B cell (primary cell): ENCODE results near the gene CDHR1. TPM values are rescaled to one million over a fixed set of nuclear protein-coding genes. Genes with fewer than 3 reads are reported as not detected.
"Not testable (repeated sequence)": the region's sequence is repeated elsewhere in the genome, so short reads cannot be mapped to it uniquely, and the experiment has no call there.

Experiments used
- ATAC-seq: fragments of 200-7000 bp; cut with Tn5 transposase; one replicate; pipeline ENCODE4 v1.10.0; 2021; ENCODE audit warnings: low read depth, mild to moderate bottlenecking, moderate number of reproducible peaks, moderate library complexity
- CTCF ChIA-PET: fragments of 350-600 bp; sonication (Branson Sonifier 250); formaldehyde crosslinking; loops from one replicate; lab custom pipeline; 2021; ENCODE audit warnings: antibody characterized with exemption, inconsistent platforms; lab: Charles Lee
- POLR2A ChIA-PET: fragments of 350-600 bp; sonication (Branson Sonifier 250); formaldehyde crosslinking; loops from one replicate; lab custom pipeline; 2021; ENCODE audit warnings: antibody characterized with exemption; lab: Charles Lee
- DNase-seq: peaks from one replicate; pipeline ENCODE4 v3.0.0; 2013
- H2AFZ ChIP-seq: 2 replicates; pipeline ENCODE4 v1.6.1; 2012; ENCODE audit warnings: mild to moderate bottlenecking, low read depth, low read length; ENCODE audit not compliant: insufficient read depth, poor library complexity, severe bottlenecking
- H3K27ac ChIP-seq, 2 donors: 1 replicate in 1 of 2; 2 replicates in 1 of 2; pipeline ENCODE4 v1.5.1; 2012 to 2013; ENCODE audit warnings: low read length in 2 of 2, mild to moderate bottlenecking in 2 of 2, moderate library complexity in 1 of 2
- H3K27me3 ChIP-seq, 4 experiments: fragments of 200-600 bp in 1 of 4; sonication (generic) in 1 of 4; replicated peaks in 1 of 4; 1 replicate in 2 of 4; 2 replicates in 2 of 4; pipeline versions ENCODE4 v1.6.1 to v1.7.0; 2013 to 2016; ENCODE audit warnings: low read length in 3 of 4, mild to moderate bottlenecking in 2 of 4, mixed read lengths in 1 of 4, moderate library complexity in 1 of 4; ENCODE audit not compliant: insufficient read depth in 4 of 4, control insufficient read depth in 3 of 4; ENCODE audit errors: control extremely low read depth in 1 of 4
- H3K36me3 ChIP-seq, 2 experiments: replicated peaks in 1 of 2; 1 replicate in 1 of 2; 2 replicates in 1 of 2; pipeline versions ENCODE4 v1.6.1 to v1.7.1; 2013; ENCODE audit warnings: low read length in 1 of 2; ENCODE audit not compliant: insufficient read depth in 2 of 2, control insufficient read depth in 1 of 2; ENCODE audit errors: control extremely low read depth in 1 of 2, extremely low read depth in 1 of 2
- H3K4me1 ChIP-seq, 2 donors: fragments of 200-600 bp in 1 of 2; sonication (generic) in 1 of 2; 1 replicate in 1 of 2; 2 replicates in 1 of 2; pipeline versions ENCODE4 v1.5.1 to v1.6.1; 2013 to 2017; ENCODE audit warnings: low read length in 2 of 2; ENCODE audit not compliant: control insufficient read depth in 2 of 2, insufficient read depth in 2 of 2
- H3K4me2 ChIP-seq: replicated peaks from 2 replicates; pipeline ENCODE3; 2012; ENCODE audit warnings: mild to moderate bottlenecking, low read depth, low read length; ENCODE audit not compliant: poor library complexity, severe bottlenecking
- H3K4me3 ChIP-seq, 5 experiments: fragments of 200-600 bp in 1 of 5; sonication (generic) in 1 of 5; 1 replicate in 3 of 5; 2 replicates in 2 of 5; pipeline versions ENCODE4 v1.5.1 to v1.7.0; 2011 to 2016; ENCODE audit warnings: low read length in 4 of 5, mild to moderate bottlenecking in 4 of 5, low read depth in 2 of 5, control low read depth in 1 of 5, moderate library complexity in 1 of 5; ENCODE audit not compliant: insufficient read depth in 1 of 5; ENCODE audit errors: control extremely low read depth in 1 of 5, extremely low read depth in 1 of 5
- H3K79me2 ChIP-seq: fragments of 200-600 bp; sonication (generic); one replicate; pipeline ENCODE4 v1.6.0; 2016; ENCODE audit warnings: low read length; ENCODE audit not compliant: control insufficient read depth, insufficient read depth
- H3K9ac ChIP-seq: fragments of 200-600 bp; sonication (generic); 2 replicates; pipeline ENCODE4 v1.6.1; 2017; ENCODE audit warnings: mild to moderate bottlenecking, low read length, moderate library complexity
- H3K9me3 ChIP-seq, 3 donors: one replicate each; pipeline versions ENCODE4 v1.6.1 to v1.7.1; 2013; ENCODE audit warnings: low read length in 2 of 3; ENCODE audit not compliant: control insufficient read depth in 2 of 3, insufficient read depth in 1 of 3; ENCODE audit errors: control extremely low read depth in 1 of 3
- H4K20me1 ChIP-seq: 2 replicates; pipeline ENCODE4 v1.6.0; 2012; ENCODE audit warnings: mild to moderate bottlenecking, low read length; ENCODE audit not compliant: insufficient read depth, control insufficient read depth, poor library complexity, severe bottlenecking
- H3K27ac Mint-ChIP-seq: one replicate; pipeline ENCODE4 v1.8.0; 2021; ENCODE audit warnings: mixed read lengths
- H3K27me3 Mint-ChIP-seq: one replicate; pipeline ENCODE4 v1.8.0; 2021; ENCODE audit warnings: mixed read lengths
- H3K4me1 Mint-ChIP-seq: one replicate; pipeline ENCODE4 v1.8.0; 2021; ENCODE audit warnings: mixed read lengths
- H3K4me3 Mint-ChIP-seq: one replicate; pipeline ENCODE4 v1.8.0; 2021; ENCODE audit warnings: mixed read lengths
- H3K9me3 Mint-ChIP-seq: one replicate; pipeline ENCODE4 v1.8.0; 2022; ENCODE audit warnings: mixed read lengths; ENCODE audit not compliant: insufficient read depth
- EZH2 ChIP-seq: IDR thresholded peaks from 2 replicates; pipeline ENCODE4 v1.6.1; 2012; ENCODE audit warnings: borderline replicate concordance, low read depth, mild to moderate bottlenecking, moderate library complexity, low read length; ENCODE audit not compliant: insufficient read depth, poor library complexity, severe bottlenecking
- WGBS: methylation state at CpG from one replicate; pipeline ENCODE4 v1.1.5; 2013; ENCODE audit warnings: missing lambda C conversion rate; ENCODE audit not compliant: insufficient coverage; 5-methylcytosine and 5-hydroxymethylcytosine counted together
- intact Hi-C: fragments of 100-400 bp; cut with micrococcal nuclease; formaldehyde crosslinking; loops from one replicate; pipeline ENCODE4 v1.10.0; 2022
- polyA plus RNA-seq: library from polyadenylated mRNA; depleted of rRNA; stranded (reverse); fragments of >200 nt; gene quantifications from 2 replicates; pipeline ENCODE4 v1.2.3, GENCODE V29; 2012
- total RNA-seq, 2 donors: library from RNA; stranded (reverse); fragments of 120-200 nt in 1 of 2; gene quantifications; 1 replicate in 1 of 2; 2 replicates in 1 of 2; pipeline versions ENCODE4 v1.2.3 to v1.2.4, GENCODE V29; 2013 to 2022
- TF ChIP-seq, protein P1 (sequence below): fragments of 200-600 bp; IDR thresholded peaks from one replicate; pipeline ENCODE4 v1.8.0; 2022; ENCODE audit warnings: antibody characterized with exemption, mild to moderate bottlenecking

CDHR1 gene
- total and polyA plus RNA-seq, 2 donors (not counting 1 experiment from before 2014, with no cell fraction given): 0.31 to 1.7 TPM

DNA sequence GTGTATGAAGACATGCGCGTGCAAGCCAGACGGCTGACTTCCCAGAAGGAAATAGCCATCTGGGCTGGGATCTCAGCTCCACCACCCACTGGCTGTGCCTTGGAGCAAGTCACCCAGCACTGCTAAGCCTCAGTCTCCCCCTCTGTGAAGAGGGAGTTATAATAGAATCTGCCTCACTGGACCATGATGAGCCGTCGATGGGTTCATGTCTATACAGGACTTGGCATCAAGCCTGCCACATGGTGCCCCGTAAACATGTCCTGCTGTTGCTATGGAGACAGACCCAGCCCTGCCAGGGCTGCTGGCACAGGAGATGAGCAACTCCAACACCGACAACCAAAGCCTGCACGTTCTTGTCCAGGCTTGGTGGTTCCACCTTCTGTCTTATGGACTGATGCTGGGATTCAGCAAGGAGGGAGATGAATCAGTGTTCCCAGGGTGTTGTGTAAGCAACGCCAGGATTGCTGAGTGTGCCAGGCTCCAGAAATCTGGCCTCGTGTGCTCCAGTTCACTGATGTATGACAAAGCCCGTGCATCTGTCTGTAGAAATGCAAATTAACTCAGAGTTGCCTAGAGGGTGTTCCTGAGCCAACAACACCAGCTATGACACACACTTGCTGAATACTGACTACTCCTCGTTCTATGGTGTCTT is 15.2 kb upstream of the CDHR1 start:
- H3K27ac ChIP-seq: peak overlapping the region; percentile 74 to 77
- H3K36me3 ChIP-seq: no peaks in the 10 kb centered on the region
- H3K9me3 Mint-ChIP-seq: no peaks in the 10 kb centered on the region
- H3K4me1 Mint-ChIP-seq: peaks cover 5% of the 10 kb centered on the region
- ATAC-seq (peak; percentile 89), DNase-seq (peak; percentile 87)
- ChIA-PET POLR2A (interaction anchor here (0.7 to 1.0 kb wide), 2 partner anchors 16 to 21 kb away, joined by 3 to 12 read pairs; no protein-coding TSS in a partner anchor), CTCF (no interaction called here)
- H3K27me3 Mint-ChIP-seq: no peaks in the 10 kb centered on the region
- no peak overlapping the region for H3K4me3 Mint-ChIP-seq
- no peak overlapping the region for H3K27ac Mint-ChIP-seq
- H3K4me3 ChIP-seq: peak overlapping the region in 2 of 5 experiments; percentile 15 to 50
- TF ChIP-seq EZH2: no peak
- TF ChIP-seq, protein P1, sequence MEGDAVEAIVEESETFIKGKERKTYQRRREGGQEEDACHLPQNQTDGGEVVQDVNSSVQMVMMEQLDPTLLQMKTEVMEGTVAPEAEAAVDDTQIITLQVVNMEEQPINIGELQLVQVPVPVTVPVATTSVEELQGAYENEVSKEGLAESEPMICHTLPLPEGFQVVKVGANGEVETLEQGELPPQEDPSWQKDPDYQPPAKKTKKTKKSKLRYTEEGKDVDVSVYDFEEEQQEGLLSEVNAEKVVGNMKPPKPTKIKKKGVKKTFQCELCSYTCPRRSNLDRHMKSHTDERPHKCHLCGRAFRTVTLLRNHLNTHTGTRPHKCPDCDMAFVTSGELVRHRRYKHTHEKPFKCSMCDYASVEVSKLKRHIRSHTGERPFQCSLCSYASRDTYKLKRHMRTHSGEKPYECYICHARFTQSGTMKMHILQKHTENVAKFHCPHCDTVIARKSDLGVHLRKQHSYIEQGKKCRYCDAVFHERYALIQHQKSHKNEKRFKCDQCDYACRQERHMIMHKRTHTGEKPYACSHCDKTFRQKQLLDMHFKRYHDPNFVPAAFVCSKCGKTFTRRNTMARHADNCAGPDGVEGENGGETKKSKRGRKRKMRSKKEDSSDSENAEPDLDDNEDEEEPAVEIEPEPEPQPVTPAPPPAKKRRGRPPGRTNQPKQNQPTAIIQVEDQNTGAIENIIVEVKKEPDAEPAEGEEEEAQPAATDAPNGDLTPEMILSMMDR: no peak
- no peaks in the 10 kb centered on the region for H3K79me2 ChIP-seq
- H4K20me1 ChIP-seq: no peaks in the 10 kb centered on the region
- H3K4me2 ChIP-seq: peak overlapping the region; percentile 69
- WGBS: 38% methylated on average over 7 of the region's 12 CpGs
- H3K9me3 ChIP-seq: peaks cover 0 to 12% (median 0%) of the 10 kb centered on the region in 3 donors
- intact Hi-C loops: loop anchor here (1.0 kb wide), 1 partner anchor 40 kb away; the partner anchor contains the start of gene GHITM
- H3K27me3 ChIP-seq: peaks cover 0 to 1% (median 0%) of the 10 kb centered on the region in 4 experiments
- H3K9ac ChIP-seq: peak overlapping the region; percentile 48
- H2AFZ ChIP-seq: peak overlapping the region; percentile 70
- H3K4me1 ChIP-seq: peaks cover 25 to 32% of the 10 kb centered on the region in 2 donors

DNA sequence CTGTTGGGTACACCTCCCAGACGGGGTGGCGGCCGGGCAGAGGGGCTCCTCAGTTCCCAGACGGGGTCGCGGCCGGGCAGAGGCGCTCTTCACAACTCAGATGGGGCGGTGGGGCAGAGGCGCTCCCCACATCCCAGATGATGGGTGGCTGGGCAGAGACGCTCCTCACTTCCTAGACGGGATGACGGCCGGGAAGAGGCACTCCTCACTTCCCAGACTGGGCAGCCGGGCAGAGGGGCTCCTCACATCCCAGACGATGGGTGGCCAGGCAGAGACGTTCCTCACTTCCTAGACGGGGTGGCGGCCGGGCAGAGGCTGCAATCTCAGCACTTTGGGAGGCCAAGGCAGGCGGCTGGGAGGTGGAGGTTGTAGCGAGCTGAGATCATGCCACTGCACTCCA is 14.0 kb upstream of the CDHR1 start:
- peaks cover 0 to 12% (median 0%) of the 10 kb centered on the region in 3 donors for H3K9me3 ChIP-seq
- WGBS: 98% methylated on average over 9 of the region's 22 CpGs
- H3K4me3 Mint-ChIP-seq, H3K4me2 ChIP-seq, H2AFZ ChIP-seq, intact Hi-C loops, H3K27ac ChIP-seq, H3K4me1 Mint-ChIP-seq, H4K20me1 ChIP-seq, CTCF ChIA-PET, H3K27me3 Mint-ChIP-seq, H3K9ac ChIP-seq, H3K27me3 ChIP-seq, H3K27ac Mint-ChIP-seq, H3K4me3 ChIP-seq, ATAC-seq, H3K36me3 ChIP-seq, DNase-seq, POLR2A ChIA-PET, H3K79me2 ChIP-seq, H3K9me3 Mint-ChIP-seq: not testable (repeated sequence)
- peaks cover 25 to 32% of the 10 kb centered on the region in 2 donors for H3K4me1 ChIP-seq
